NCI-H2227 treated with DMSO at 0.1 percent for 48 hours (cell line): Measurements from ENCODE around the gene DRAXIN.

ENCODE experiments used
- DNase-seq: peaks from one replicate; lab custom pipeline; 2025; lab: John Stamatoyannopoulos, UW

The DRAXIN gene

GRCh38 chr1:11708554-11709350 is 17.2 kb downstream of the DRAXIN start:
- DNase-seq = no peak

GRCh38 chr1:11711490-11711889 is 20.0 kb downstream of the DRAXIN start:
- no peak for DNase-seq

- DNase-seq = no peak
Measured at GRCh38 chr1:11712285-11712684, 20.8 kb downstream of the DRAXIN start.

- no peak for DNase-seq
Measured at GRCh38 chr1:11713095-11713494, 21.6 kb downstream of the DRAXIN start.

- no peak for DNase-seq
Measured at GRCh38 chr1:11714831-11715575, 23.5 kb downstream of the DRAXIN start.

GRCh38 chr1:11719313-11720032 is 28.0 kb downstream of the DRAXIN start:
- DNase-seq = peak; percentile 66

- no peak for DNase-seq
Measured at GRCh38 chr1:11720033-11720376, 28.5 kb downstream of the DRAXIN start.

GRCh38 chr1:11720525-11720924 is 29.0 kb downstream of the DRAXIN start:
- DNase-seq = no peak

- no peak for DNase-seq
Measured at GRCh38 chr1:11721311-11721710, 29.8 kb downstream of the DRAXIN start.

GRCh38 chr1:11722538-11722937 is 31.0 kb downstream of the DRAXIN start:
- DNase-seq = no peak

GRCh38 chr1:11725616-11726015 is 34.1 kb downstream of the DRAXIN start:
- no peak for DNase-seq

GRCh38 chr1:11727119-11727518 is 35.6 kb downstream of the DRAXIN start:
- no peak for DNase-seq

- DNase-seq = no peak
Measured at GRCh38 chr1:11728126-11728806, 36.8 kb downstream of the DRAXIN start.

GRCh38 chr1:11729155-11729497 is 37.6 kb downstream of the DRAXIN start:
- no peak for DNase-seq

GRCh38 chr1:11729498-11730428 is 38.3 kb downstream of the DRAXIN start:
- no peak for DNase-seq

- DNase-seq = peak; percentile 44
Measured at GRCh38 chr1:11730429-11730891, 39.0 kb downstream of the DRAXIN start.

- DNase-seq = peak; percentile 90
Measured at GRCh38 chr1:11731691-11732283, 40.3 kb downstream of the DRAXIN start.

GRCh38 chr1:11733306-11733705 is 41.8 kb downstream of the DRAXIN start:
- no peak for DNase-seq

- no peak for DNase-seq
Measured at GRCh38 chr1:11735531-11735853, 44.0 kb downstream of the DRAXIN start.

- peak; percentile 79 for DNase-seq
Measured at GRCh38 chr1:11735854-11736745, 44.6 kb downstream of the DRAXIN start, which contains the start of gene AGTRAP. Gene AGTRAP, plus strand, starts transcription at chr1:11736136. Its CDS starts 73 bp downstream, at chr1:11736209.
